ENCODE results near the gene UBALD1.
"Not testable (repeated sequence)": the region's sequence is repeated elsewhere in the genome, so short reads cannot be mapped to it uniquely, and the experiment has no call there.

UBALD1 gene

DNA sequence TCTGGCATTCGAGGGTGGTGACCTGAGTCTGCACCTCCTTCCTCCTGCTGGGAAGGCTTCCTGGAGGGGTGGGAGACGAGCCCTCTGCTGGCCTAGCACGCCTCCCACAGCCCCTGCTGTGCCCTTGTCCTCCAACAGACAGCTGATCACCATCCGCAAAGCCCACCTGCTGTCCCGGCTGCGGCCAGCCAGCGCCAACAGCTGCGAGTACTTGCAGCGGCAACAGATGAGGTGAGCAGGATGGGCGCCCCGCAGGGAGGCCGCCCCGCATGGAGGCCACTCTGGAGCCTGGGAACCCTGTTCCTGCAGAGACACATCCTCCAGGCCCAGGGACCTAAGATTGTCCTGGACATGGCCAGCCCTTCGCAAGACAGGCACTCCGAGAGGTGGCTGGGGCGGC, 21.6 kb downstream of the UBALD1 start:
- no peak for DNase-seq

DNA sequence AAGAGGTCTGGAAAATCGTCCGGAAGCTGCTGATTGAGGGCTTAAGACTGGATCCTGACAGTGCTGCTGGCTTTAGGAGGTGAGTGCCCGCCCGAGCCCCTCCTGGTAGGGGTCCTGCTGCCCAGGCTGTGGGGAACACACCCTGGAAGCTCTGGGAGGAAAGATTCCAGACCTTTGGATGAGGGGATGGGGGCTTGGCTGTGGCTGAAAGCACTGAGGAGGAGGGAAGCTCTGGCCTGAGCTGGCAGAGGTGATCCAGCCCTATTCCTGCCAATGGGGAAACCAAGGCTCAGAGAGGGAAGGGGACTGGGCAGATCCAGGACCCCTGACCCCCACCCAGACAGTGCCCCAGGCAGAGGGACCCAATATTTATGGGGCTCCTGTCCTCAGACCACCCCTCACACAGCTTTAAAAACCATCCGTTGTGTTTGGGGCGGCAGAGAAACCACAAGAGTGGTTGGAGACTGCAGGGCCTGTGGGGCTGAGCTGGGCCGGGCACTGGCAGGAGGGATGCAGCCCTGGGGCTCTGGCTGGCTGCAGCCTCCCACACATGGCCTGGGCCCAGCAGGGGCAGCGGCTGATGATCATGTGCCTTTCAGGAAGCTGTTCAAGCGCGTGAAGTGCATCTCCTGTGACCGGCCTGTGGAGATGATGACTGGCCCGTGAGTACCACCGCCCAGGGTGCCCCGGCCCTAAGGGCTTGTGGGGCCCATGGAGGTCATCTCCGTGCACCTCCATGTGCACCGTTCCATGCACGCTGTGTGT, 22.8 kb downstream of the UBALD1 start:
- DNase-seq: no peak

DNA sequence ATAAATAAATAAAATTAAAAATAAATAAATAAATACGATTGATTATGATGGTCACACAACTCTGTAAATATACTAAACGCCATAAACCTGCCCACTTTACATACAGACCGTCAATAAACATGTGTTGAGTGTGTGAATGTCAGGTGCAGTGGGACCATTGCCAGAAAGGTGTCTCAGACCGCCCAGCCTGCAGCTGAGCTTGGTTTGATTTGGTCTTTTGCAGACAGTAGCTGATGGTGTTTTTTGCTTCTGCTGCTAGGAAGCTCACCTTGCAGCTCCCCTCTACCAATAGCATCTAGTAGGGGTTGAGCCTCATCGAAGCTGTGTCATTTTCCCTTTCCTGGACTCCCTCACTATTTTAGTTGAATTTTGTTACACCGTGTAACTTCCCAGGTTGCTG, 23.5 kb downstream of the UBALD1 start:
- no peak for DNase-seq

DNA sequence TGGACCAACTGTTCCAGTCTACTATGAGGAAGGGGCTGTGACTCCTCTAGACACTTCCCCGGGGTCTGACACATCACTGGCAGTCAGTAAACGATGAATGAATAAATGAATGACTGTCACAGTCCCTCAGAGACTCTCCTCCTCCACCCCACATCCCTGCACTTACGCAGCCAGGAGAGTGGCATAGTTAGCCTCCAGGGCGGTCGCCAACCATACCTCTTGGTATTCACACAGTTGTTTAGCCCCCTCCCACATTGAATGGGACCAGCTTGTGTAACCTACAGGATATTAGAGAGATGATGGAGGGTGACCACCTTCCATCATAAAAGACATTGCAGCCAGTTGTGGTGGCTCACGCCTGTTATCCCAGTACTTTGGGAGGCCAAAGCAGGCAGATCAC, 25.7 kb downstream of the UBALD1 start:
- no peak for DNase-seq

DNA sequence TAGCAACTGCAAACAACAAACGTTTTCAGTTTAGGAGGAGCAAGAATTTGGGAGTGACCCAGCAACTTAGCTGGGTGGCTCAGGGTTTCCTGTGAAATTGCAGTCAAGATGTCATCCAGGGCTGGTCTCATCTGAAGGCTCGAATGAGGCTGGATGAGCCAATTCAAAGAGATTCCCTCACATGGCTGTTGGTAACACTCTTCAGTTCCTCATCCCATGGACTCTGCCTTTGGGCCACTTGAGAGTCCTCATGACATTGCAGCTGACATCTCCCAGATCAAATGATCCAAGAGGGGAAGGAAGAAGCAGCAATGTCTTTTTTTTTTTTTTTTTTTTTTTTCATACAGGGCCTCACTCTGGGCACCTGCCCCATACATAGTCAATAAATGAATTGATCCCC, 26.3 kb downstream of the UBALD1 start:
- DNase-seq: no peak

DNA sequence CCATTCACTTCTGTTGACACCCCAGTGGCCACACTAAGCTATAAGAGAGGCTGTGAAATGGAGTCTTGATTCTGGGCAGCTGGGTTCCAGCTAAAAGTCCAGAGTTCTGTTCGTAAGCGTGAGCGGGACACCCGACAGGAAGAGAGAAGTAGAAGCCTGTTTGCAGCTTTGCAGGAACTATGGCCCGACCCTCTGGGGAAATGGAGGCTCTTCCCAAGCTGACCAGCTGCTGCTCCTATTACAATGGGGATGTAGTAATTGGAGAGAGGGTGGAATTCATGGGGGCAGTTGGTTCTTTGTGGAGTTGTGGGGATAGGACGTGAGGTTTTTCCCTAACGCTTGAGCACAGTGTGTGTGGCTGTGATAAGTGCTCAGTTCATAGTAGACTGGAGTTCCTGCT, 28.4 kb downstream of the UBALD1 start:
- no peak for DNase-seq

DNA sequence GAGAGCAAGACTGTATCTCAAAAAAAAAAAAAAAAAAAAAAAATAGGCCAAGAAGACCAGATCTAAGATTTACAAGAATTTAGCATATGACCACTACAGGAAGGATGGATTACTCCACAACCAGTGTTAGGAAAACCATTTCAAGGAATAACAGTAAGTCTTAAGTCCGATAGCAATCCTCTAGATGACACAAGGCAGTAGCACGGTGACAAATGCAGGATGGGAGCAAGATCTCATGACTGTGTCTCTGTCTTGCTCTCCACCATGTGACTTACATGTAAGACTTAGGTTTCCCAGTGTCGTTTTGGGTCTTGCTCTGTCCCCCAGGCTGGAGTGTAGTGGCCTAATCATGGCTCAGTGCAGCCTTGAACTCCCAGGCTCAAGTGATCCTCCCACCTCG, 30.8 kb downstream of the UBALD1 start:
- no peak for DNase-seq

DNA sequence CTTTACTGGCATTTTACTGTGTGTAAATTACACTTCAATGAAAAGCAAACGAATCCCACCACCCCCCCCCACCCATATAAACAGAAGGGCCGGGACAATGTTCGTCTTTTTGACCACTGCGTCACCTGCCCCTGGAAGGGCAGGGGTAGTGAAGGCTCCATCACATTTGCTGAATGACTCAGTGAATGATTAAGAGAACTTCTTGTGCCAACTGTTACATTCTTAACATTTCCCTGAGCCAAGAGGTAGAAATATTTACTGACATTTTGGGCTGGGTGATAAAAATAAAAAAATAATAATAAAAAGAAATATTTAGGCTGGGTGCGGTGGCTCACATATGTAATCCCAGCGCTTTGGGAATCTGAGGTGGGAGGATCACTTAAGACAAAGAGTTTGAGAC, 34.4 kb downstream of the UBALD1 start:
- DNase-seq: no peak

DNA sequence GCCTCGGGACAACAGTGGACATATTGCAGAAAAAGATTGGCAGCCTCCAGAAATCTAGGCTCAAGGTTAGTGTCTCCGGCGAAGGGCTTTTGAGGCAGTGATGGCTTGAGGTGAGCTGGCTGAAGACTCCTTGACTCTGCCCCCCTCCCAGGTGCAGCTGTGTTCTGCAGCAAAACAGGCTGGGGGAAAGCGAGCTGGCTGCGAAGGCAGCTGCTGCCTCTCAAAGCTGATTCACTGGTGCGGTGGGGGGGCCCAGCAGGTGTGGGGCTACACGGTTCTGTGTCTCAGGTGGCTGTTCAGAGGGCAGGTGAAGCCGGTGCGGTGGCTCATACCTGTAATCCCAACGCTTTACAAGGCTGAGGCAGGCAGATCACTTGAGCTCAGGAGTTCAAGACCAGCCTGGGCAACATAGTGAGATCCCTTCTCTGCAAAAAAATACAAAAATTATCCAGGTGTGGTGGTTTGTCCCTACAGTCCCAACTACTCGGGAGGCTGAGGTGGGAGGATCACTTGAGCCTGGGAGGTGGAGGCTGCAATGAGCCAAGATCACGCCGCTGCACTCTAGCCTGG, 35.6 kb downstream of the UBALD1 start:
- DNase-seq: no peak

DNA sequence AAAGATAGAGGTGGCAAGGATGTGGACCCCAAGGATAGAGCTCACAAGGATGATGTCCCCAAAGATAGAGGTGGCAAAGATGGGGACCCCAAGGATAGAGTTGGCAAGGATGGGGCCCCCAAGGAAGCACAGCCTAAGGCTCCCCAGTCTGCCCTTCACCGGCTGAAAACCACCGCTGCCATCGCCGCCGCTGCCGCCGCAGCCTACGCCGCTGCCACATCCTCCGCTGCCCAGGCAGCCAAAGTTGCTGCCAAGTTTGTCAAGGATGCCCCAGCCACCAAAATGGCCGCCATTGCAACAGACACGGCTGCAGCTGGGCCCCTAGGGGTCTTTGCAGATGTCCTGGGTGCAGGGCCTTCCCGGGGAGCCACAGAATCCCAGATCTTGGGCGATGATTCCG, 38.7 kb downstream of the UBALD1 start:
- no peak for DNase-seq

DNA sequence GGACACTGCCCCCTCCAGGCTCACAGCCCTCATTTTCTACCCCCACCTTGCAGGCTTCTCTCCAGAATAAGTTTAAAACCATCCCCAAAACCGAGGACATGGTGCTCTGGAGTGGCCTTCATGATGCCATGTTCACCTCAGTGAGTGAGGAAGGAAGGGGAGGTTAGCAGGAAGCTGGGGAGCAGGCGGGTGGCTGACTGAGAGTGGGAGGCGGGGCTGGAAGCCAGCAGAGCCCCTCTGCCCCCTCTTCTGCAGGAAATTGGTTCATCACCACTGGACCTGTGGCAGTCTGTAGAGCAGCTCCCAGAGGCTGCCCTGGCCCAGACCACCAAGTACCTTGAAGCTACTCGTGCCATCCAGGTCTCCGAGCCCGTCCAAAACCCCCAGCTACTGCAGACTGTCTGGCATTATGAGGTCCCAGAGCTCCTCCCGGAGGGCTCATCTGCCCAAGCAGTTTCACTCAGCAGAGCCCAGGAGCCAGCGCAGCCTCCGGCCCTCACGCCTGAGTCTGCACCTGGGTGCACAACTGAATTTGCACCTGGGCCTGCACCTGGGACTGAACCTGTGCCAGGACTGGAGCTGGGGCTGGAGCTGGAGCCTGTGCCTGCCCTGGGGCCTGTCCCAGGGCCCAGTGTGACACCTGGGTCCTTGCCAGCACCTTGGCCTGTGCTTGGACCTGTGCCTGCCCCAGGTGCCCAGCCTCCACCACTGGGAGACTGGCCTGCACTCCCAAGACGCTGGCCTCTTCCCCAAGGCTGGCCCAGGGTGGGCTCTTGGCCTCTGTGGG, 39.6 kb downstream of the UBALD1 start:
- no peak for DNase-seq

DNA sequence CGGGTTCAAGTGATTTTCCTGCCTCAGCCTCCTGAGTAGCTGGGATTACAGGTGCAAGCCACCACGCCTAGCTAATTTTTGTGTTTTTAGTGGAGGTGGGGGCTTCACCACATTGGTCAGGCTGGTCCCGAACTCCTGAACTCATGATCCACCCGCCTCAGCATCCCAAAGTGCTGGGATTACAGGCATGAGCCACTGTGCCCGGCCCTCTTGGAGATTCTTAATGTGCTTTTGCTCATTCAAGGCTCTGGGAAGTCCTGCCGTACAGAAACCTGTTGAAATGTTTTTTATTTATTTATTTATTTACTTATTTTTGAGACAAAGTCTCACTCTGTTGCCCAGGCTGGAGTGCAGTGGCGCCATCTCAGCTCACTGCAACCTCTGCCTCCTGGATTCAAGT, 40.8 kb downstream of the UBALD1 start:
- DNase-seq: not testable (repeated sequence)

DNA sequence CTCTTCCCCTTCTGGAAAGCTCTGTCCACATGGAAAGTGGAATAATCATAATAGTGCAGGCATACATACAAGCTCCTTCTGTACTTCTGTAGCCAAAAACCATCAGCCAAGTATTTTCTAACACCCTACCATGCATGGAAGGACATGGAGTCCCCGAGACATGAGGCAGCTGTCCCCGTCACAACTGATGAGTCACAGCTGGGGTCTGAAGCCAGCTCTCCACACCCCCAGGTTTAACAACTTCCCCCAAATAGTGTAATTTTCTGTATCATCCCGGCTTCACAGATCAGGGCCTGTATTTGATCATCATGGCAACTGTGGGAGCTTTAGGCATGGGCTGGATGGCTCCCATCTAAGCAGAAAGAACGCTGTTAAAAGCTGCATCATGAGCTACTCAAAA, 42.0 kb downstream of the UBALD1 start:
- no peak for DNase-seq

DNA sequence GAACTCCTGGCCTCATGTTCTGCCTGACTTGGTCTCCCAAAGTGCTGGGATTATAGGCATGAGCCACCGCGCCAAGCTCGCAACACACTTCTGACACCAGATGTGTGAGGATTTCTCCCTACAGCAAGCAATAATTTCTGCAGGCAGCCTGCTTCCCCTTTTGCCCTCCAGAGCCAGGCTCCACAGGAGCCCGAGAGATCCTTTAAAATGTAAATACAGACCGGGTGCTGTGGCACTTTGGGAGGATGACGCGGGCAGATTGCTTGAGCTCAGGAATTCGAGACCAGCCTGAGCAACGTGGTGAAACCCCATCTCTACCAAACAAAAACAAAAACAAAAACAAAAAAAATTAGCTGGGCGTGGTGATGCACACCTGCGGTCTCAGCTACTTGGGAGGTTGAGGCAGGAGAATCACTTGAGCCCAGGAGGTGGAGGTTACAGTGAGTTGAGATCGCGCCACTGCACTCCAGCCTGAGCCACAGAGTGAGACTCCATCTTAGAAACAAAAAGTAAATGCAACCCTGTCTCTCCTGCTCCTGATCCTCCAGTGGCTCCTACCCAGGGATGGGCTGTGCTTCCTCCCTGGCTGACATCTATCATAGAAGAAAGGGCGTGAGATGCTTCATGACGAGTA, 43.9 kb downstream of the UBALD1 start:
- DNase-seq: no peak

DNA sequence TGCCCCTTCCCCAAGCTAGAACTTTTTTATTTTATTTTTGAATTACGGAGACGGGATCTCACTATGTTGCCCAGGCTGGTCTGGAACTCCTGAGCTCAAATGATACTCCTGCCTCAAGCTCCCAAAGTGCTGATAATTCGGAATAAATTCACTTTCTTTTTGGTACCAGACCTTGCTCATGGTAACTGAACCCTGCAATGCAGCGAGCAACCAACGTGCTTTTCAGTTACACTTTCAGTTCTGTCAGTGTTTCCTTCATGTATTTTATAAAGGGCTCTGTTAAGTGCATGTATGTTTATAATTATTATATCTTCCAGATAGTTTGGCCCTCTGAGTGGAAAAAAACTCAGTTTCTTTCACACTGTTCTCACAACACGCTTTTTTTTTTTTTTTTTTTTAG, 44.6 kb downstream of the UBALD1 start:
- DNase-seq: no peak

DNA sequence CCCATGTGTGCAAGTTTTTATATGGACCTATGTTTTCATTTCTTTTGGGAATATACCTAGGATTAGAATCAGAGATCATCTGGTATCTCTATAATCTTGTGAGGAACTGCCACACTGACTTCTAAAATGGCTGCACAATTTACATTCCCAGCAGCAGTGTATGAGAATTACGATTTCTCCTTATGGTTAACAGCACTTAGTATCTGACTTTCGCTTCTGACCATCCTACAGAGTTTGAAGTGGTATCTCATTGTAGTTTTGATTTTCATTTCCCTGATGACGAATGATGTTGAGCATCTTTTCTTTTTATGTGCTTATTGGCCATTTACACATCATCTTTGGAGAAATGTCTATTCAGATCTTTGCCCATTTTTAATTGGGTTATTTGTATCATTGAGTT, 48.5 kb downstream of the UBALD1 start:
- DNase-seq: no peak

DNA sequence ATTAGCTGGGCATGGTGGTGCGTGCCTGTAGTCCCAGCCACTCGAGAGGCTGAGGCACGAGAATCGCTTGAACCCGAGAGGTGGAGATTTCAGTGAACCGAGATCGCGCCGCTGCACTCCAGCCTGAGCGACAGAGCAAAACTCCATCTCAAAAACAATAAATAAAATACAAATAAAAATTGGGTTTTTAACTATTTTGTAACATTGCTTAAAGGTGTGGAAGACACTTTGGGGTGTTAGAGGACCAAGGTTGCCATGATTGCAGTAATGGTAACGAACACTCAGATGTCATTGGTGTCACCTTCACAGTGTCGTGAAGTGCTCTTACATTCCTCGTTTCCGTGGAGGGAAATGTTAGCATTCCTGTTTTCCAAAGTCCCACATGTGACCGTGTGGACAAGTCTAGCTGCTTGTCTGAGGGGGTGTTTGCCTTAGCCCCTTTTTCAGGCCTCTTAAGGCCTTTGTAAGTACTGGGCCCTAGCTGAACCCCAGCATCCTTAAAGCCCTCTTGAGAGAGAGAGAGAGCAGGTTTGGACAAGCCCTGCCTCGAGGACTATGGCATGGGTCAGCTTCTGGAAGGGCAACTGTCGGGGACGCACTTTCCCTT, 49.9 kb downstream of the UBALD1 start:
- no peak for DNase-seq

DNA sequence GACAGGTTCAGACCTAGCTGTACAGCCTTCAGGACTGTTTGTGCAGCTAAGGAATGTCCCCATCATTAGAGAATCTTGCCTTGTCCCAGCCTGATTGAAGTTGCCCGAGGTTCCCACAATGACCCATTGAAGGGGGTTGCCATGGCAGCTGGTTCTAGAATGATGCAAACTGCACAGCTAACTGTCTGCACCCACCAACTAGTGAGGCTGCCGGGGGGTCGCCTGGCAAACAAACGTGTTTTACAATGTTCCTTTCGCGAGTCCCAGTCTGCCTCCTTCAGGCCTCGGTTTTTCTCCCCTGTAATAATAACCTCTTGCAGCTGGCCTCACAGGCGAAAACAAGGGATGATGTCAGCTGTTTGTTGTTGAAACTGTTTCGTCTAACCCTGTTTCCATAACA, 53.1 kb downstream of the UBALD1 start:
- no peak for DNase-seq

Data from CD4-positive, alpha-beta T cell treated with Interleukin-10 for 1 hour (primary cell).